GM12878 (cell line): ENCODE measurements around the gene SYNDIG1. TPM values are rescaled to one million over a fixed set of nuclear protein-coding genes. Genes with fewer than 3 reads are reported as not detected.

Experiments used
- BCL11A ChIP-seq: IDR thresholded peaks from 2 replicates; pipeline ENCODE4 v1.6.1; 2011; ENCODE audit warnings: low read depth, low read length
- CTCF ChIP-seq, 3 experiments: IDR thresholded peaks in 2 of 3; conservative IDR thresholded peaks in 1 of 3; 2 replicates each; pipeline ENCODE4 v1.5.1; 2011; ENCODE audit warnings: low read depth in 3 of 3, low read length in 3 of 3, mild to moderate bottlenecking in 3 of 3, control low read depth in 2 of 3, moderate library complexity in 2 of 3, inconsistent platforms in 1 of 3, mixed read lengths in 1 of 3; ENCODE audit not compliant: control insufficient read depth in 2 of 3, insufficient read depth in 1 of 3; ENCODE audit errors: extremely low read depth in 1 of 3
- MXI1 ChIP-seq: fragments of 150-350 bp; IDR thresholded peaks from 2 replicates; pipeline ENCODE4 v1.6.1; 2011; ENCODE audit warnings: low read depth, mild to moderate bottlenecking, inconsistent platforms, low read length, improper control_type of control experiment
- USF1 ChIP-seq: IDR thresholded peaks from 2 replicates; pipeline ENCODE4 v1.6.1; 2011; ENCODE audit warnings: borderline replicate concordance, low read depth, mild to moderate bottlenecking, moderate library complexity, mixed read lengths, low read length; ENCODE audit not compliant: insufficient read depth; ENCODE audit errors: extremely low read length
- ZBTB11 ChIP-seq: fragments of 450-650 bp; formaldehyde crosslinking; IDR thresholded peaks from 2 replicates; pipeline ENCODE4 v1.5.0; 2022; ENCODE audit warnings: mild to moderate bottlenecking, missing genetic modification characterization
- polyA plus RNA-seq, 11 experiments: library from polyadenylated mRNA; depleted of rRNA in 4 of 11; unstranded in 6 of 11; stranded (reverse) in 5 of 11; fragments of >200 nt; fragmentation: Nextera tagmentation in 4 of 11; fragmentation: Illumina TruSeq in 1 of 11; extraction: Ambion mirVana in 4 of 11; extraction: Trizol in 1 of 11; gene quantifications; 1 replicate in 1 of 11; 2 replicates in 10 of 11; pipeline versions ENCODE4 v1.2.1 to v1.2.3, GENCODE V29; 2011 to 2016; ENCODE audit warnings: inconsistent platforms in 2 of 11, missing spikeins in 2 of 11, low read depth in 1 of 11
- total RNA-seq, 4 experiments: library from RNA; depleted of rRNA in 3 of 4; stranded (reverse); fragments of >200 nt in 3 of 4; fragmentation: Illumina TruSeq in 1 of 4; extraction: Trizol in 1 of 4; gene quantifications; 2 replicates each; pipeline versions ENCODE4 v1.2.1 to v1.2.3, GENCODE V29; 2013 to 2021

SYNDIG1 gene
- total and polyA plus RNA-seq, 10 of the 15 experiments (the other 5 are each of a cell fraction or from before 2014, with no cell fraction given) = not detected

DNA sequence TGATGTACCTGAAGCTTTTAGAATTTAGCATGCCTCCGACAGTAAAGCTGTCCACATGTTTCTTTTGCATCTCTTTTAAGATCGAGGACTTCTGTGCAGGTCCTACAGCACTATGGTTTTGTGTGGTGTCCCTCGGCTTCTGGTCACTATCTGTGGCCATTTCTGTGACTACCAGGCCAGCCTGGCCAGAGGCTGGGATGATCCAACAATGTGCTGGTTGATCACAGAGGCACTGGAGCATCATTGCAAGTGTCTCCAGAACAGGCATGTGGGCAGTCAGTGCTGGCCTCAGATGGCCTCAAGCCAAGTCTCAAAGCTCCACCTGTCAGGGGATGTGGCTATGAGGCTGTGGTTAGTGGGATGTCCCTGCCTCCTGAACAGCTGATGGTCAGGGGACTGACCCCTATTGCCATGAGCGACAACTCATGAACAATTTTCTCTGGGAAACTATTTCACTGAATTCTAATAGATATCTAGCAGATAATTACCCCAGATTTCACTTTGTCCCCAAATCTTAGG, 136.6 kb downstream of the SYNDIG1 start (continued):
- no peak for TF ChIP-seq USF1
- no peak for TF ChIP-seq BCL11A
- no peak for TF ChIP-seq MXI1
- no peak for TF ChIP-seq CTCF (IDR thresholded peaks at IDR 0.05 in 2 of 3, conservative IDR thresholded peaks at IDR 0.05 in 1 of 3; ENCODE audit: control insufficient read depth in 2 of 3, extremely low read depth in 1 of 3, insufficient read depth in 1 of 3, low read depth in 3 of 3, low read length in 3 of 3)
- TF ChIP-seq ZBTB11 (CRISPR knock-in tag) = no peak
